ENCODE data around the gene EPHA5.

The EPHA5 gene

DNA sequence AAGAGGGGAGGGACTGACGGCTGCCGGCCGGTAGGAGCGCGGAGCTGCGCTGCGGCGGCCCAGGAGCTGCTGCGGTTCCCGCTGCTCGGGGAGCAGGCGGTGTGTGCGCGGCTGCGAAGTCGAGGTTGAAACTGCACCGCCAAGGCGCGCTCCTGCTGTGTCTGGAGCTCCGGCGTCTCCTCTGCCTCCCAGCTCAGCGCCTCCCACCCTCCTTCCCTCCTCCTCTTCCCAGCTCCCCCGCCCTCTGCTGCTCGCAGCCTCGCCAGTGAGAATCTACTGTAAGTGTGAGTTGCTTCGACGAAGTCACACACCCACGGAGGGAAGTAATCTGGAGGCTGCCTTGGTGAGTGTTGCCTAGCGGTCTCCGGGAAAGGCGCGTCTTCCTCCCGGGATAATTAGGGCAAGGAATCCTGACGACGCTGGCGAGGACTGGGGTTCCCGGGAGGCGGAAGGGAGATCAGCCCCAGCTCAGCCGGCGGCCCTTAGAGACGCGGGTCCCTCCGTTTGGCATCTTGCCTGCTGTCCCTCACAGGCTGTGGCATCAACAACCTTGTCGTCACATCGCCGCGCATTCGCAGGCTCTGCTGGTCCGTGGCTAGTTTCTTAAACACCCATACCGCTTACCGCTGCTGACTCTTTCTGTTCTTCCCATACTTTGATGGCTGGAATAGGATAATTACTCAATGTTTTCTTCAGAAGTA is at the start of gene EPHA5:
EPHA5 (minus strand) TSS at position 159 of the 701 bp plus-strand sequence. CDS start 747 bp downstream, outside the sequence.
- FAIRE-seq = no peak

DNA sequence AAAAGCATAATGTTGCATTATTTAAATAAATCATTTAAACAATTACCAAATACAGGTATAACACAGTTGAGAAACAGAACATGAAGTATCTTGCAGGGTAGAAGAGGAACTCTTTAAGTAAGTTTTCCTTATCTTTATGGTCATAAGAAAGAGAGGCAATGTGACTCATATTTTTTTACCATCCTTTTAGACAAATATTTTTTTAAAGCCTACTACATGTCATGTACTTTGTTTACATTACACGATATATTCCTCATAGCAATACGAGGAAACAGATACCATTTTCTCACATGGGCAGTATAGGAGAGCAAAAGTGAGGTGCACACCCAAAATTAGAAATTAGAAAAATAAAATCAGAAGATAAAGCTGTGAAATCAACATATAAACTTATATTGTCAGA is 49.3 kb upstream of the EPHA5 start:
- FAIRE-seq = no peak

DNA sequence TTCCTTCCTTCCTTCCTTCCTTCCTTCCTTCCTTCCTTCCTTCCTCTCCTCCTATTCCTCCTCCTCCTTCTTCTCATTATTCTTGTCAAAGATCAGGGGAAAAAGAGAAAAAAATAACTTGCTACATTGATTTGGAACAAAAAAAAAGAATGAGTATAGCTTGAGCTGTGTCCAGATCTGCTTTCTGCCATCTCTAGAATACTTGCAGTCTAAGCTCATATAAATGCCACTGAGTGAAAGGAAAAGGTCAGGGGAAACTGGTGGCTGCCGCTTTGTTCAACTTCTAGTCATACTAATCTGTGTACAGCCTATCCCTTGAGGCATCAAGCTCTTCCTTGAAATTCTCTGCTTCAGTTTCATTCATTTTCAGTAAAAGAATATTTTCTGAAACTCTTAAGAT is 28.3 kb upstream of the EPHA5 start:
- no peak for FAIRE-seq

DNA sequence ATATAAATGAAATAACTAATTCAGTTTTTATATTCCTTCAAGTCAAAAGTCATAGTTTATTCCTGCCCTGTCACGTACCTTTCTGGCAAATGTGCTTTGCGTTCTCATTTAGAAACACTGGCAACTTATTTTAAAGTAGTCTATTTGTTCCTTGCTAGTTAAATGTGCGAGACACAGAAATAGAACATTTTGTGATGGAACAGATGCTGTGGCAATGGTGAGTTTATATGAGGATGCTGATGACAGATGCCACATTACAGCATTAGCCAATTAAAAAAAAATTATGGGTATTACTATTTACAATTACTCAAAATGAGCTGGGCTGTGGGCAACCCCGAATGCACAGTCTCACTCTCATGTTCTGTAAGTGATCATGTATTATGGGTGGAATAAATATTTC is 26.1 kb upstream of the EPHA5 start:
- no peak for FAIRE-seq

DNA sequence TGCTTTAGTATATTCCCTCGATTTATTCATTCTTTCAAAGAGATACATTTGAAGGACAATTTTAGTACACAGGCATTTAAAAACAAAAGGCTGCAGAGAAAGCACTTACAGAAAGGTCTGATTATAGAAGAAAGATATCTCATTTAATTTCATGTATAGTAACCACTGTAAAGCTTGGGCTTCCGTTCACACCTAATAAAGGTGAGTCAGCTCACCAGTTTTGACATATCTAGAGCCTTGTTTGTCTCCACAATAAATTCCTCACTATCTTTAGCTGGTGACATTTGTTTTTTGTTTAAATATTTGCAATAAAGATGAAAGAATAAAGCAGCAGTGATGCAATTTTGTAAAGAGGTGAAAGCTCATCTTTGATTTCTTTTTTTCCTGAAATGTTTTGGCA is 1.1 kb upstream of the EPHA5 start:
- FAIRE-seq = no peak

DNA sequence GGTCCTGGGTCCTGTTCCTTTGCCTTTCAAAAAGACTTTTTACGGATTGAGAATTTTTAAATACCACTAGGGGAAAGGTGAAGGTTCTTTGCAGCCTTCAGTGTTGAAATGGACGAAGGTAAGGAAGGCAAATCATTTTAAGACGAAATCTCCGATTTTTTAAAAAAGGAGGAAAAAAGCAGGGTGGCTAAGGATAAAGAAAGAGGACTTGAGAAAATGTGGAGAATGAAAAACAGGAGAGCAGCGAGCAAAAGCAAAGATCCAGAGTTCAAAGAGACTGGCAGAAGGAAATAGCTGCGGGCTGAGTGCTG is 314 bp downstream of the EPHA5 start:
- no peak for FAIRE-seq

DNA sequence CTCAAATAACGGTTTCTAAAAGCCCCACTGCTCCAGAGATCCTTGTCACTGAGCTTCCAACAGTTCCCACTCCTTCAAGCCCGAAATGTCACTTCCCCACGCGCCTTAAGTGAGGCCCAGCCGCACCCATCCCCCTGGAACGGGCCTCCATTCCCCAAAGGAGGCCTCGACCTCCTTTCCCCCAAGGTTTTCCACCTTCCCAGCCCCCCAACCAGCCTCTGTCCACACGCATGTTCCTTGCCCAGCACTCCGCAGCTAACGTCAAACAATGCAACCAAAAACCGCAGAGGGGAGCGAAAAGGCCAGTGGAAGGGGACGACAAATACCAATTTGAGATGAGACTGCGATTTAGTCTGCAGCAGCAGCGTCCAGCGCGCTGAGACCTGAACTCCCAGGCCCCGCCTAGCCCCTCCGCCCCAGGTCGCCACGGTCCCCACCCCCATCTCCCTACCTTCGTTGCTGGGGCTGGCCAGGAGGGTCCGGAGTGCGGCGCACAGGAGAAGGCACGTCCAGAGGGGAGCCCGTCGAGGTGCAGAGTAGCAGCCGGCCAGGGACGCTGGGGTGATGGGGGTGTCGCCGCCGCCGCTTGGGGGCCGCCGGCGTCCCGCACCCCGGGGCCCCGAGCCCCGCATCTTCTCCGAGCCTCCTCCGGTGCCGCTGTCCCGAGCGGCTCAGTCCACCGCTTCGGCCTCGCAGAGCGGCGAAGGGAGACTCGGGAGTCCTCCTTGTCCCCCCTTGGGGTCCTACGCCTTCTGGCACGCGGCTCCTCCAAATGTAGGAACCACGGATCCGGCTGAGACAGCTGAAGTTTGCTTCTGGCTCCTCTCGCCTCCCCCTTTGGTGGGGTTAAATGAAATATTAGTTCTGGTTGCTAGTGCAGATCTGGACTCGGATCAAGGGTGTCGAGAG is 924 bp downstream of the EPHA5 start:
- no peak for FAIRE-seq

DNA sequence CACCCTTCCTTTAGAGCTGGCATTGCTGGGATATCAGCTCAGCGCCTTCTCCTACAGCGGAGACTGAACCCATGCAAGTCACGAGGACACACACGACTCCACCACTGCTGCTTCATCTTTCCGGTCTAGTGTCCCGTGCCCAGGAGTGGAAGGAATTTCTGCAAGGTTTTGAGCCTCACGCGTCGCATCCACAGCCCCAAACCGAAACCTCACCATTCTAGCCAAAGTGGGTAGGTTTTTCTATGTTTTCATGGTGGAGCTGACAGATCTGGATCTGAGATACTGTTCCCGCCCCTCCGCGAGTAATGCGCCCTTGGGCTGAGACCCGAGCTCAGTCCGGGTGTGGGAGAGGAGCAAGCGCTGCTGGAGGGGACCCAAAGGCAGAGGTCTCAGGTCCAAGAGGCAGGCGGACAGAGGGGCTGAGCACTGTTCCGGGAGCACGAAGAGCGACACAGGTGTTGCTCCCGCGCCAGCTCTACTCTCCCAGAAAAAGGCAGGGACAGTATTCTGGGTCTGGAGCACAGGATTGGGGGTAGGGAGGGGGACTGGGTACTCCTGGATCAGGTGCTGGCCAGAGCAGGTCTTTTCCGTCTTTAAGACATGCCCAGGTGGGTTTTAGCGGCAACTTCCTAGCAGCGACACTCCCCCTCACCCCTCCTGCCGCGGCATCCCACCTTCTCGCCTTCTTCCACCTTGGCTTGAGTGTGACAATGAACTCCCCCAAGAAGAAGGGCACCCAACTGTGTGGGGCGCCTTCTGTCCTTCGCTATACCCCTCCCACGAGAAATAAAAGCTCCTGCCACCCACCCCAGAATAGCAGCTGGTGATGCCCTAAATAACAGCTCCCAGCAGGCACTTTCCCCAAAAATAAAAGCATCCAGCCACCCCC is 1.8 kb downstream of the EPHA5 start:
- FAIRE-seq = no peak

DNA sequence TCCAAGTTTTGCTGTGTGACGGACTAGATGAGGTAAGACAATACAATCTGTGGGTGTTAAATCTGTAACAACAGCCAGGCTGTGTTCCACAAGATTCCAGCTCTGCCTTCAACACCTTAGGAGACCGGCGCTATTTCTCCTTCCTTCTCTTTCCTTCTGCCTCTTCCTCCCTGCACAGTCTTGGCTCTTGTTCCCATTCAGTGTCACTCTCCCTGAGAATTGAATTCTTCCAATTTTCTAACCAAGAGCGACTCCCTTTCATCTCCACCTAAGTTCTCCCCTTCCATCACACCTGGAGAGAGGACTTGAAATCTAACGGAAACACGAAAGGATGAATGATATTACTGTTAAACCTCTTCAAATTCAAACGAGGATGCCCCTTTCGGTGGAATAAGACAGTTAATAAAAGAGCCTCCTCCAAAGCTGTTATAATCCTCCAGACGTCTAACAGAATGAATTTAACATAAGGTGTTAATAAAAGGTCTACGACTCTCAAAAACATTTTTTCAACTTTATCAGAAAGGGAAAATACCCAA is 2.7 kb downstream of the EPHA5 start:
- FAIRE-seq = no peak

DNA sequence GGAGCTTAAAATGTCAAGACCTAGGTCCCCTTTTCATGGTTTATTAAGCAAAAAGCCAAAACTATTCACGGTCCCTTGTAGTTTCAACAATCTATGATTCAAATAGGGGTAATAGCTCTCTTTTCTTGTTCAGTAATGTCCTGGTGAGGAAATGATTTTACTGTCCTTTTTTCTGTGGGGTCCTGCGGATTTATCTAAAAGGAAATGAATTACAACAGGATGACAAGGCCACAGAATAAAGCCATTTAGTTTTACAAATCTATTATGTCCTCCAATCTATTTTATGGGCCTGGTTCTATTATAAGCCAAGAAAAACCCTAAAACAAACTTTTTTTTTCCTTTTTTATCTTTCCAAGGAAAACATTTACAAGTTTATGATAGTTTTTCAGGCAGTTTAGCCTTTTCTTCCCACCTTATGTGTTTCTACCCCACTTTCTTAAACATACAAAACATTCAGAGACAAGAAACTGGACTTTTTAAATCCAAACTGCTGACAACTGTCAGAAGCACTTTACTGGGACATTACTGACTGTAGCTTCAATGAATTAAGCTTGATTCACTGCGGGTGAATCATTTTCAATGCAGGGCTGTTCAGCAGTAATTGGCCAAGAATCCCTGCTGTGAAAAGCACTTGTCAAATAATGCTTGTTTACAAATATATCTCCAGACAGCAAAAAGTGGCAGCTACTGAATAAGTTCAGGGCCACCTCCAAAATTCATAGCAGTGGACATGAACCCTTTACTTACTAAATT is 4.3 kb downstream of the EPHA5 start:
- FAIRE-seq = no peak

DNA sequence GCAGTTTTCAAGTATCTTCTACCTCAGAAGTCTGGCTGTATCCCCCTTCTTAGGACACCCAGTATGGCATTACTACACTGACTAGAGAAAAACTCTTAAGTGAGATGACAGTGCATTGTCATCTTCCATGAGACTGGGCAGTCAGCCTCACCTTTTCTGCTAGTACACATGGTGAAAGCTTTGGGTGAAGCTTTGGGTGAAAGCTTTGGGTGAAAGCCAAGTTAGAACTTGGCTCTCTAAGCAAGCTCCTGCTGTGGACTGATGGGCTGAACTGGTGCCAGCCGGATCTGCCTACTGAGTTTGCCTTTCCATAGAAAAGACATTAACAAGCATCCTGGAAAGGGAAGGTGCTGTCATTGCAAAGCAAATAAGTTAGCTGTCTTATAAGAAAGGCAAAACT is 8.8 kb downstream of the EPHA5 start:
- FAIRE-seq = no peak

DNA sequence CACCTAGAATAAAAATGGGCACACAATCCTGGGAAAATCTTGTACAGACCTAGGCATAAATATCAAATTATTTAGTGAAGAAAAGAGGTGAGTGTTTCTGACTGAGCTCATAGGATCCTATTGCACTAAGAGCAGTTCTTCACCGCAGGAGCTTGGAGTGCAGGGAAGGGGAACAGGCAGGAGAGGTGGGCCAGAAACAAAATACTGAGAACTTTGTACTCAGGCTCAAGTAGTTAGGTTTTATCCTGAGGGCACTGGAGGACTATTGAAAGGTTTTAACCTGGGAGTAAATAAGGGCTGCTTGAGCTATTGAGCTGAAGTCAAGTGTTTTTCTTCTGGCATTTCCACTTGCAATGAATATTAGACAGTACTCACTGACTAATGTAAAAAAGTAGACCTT is 12.2 kb downstream of the EPHA5 start:
- no peak for FAIRE-seq

DNA sequence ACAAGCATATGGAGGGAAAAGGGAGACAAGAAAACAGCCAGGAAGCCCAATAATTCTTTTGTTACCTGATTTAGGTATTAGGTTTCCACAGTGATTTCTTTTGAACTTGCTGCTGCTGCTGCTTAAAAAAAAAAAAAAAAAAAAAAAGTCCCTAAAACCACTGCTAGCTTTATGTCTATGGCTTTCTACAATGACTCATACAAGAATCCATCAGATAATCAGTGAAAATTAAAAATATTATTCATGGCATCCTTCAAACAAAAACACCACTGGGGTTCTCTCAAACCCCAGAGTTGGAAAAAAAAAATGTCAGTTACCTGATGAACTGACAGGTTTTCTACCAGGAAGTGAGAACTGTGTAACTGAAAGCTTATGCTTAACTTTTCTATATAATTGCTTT is 14.3 kb downstream of the EPHA5 start:
- FAIRE-seq = no peak

DNA sequence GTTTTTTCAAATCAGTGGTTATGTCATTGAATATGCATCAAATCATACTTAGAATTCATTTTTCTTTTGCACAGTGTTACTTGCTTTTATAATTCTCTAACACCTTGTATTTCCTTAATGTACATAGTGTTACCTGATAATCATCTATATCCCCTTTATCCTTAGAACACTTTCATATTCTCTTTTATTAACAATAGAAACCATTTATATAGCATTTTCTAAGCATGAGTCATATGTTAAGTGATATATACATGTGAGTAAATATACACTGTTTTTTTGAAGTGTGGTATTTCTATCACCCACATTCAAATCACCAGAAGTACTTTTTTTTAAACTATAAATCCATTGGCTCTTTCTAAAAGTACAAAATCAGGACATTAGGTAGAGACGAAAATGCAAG is 15.3 kb downstream of the EPHA5 start:
- no peak for FAIRE-seq

DNA sequence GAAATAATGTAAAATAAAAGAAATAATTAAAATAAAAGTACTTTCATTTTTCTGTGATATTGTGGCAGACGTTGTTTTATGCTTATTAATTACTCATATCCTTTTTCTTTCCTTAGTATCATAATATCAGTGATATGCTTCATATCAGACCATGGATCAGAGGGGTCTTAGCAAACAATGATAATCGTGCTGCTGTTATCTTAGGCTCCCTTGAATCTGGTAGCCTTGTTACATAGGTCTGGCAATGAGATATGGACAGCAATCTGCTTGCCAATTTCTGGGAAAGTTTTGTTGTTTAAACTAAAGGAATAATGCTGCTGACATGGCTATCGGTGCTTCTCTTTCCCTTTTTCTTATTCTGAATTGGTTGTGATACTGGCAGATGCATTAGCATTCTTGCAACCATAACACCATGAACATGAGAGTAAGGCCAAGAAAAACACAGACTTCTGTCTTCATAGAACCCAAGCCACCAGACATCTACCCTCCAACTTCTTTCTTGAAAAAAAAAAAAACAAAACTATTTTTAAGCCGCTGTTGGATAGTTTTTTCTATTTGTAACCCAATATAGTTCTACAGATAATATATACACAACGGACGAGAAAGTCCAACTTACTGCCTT is 16.4 kb downstream of the EPHA5 start:
- FAIRE-seq = no peak

DNA sequence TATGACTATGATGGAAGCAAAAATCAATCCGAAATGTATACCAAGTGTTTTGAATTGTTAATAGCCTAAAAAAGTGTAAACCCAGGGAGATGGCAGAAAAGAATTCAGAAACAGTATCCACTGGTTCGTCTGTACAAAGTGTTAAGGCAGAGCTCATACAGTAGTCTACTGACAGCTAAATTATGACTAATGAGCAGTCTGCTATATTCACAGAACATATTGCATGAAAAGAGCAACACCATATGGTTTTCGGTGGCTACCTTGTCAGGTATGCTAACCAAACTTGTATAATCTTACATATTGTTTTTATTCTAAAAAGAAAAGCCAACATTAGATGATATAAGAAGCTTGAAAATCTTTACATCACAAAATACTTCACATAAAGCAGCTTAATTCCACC is 18.5 kb downstream of the EPHA5 start:
- no peak for FAIRE-seq

DNA sequence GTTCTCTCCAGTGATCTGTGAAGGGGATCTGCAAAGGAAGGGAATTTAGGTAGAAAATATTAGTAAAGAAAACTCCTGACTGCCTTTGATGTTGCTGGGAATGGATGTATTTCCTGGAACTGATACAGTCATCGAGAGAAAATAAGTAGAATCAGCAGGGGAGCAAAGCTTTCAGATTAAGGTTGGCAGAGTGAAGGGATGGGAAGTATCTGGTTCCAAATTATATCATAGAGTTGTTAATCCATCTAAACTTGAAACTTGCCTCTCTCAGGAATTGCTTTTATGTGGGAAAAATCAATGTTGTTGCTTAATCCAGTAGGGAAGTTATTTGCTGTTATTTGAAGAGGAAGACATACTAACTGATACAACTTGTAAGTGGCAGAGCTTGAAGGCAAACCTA is 19.3 kb downstream of the EPHA5 start:
- no peak for FAIRE-seq

DNA sequence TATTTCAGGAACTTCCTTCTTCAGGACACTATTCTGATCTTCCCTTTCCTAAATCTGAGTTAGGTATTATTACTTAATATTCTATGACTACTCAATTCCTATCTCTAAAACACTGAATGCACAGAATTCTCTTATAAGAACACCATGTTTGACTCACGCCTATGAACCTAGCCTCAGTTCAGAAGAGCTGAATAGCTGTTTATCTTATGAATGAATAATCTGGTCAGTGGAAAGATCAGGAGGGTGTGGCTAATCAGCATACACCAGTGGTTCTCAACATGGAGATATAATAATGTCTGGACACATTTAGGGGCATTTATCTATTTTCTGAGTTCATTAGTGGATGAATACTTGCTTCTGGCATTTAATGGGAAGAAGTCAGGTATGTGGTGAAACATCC is 24.2 kb downstream of the EPHA5 start:
- FAIRE-seq = no peak

DNA sequence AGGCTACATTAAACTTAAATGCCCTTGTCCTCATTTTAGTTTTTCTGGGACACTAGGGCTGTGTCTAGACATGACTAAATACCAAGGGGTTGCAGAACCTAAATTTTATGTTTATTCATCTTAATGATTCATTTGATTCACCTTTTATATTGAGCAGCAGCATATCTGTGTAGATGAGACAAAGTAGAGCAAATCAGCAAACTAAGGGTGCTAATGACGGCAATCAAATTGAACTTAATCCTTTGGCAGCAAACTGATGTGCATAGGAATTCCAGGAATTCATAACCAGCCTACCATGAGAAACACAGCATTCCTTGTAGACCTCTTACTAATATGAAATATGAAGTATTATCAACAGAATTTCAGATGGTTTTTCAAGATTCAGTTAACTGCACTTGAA is 25.1 kb downstream of the EPHA5 start:
- FAIRE-seq = no peak

DNA sequence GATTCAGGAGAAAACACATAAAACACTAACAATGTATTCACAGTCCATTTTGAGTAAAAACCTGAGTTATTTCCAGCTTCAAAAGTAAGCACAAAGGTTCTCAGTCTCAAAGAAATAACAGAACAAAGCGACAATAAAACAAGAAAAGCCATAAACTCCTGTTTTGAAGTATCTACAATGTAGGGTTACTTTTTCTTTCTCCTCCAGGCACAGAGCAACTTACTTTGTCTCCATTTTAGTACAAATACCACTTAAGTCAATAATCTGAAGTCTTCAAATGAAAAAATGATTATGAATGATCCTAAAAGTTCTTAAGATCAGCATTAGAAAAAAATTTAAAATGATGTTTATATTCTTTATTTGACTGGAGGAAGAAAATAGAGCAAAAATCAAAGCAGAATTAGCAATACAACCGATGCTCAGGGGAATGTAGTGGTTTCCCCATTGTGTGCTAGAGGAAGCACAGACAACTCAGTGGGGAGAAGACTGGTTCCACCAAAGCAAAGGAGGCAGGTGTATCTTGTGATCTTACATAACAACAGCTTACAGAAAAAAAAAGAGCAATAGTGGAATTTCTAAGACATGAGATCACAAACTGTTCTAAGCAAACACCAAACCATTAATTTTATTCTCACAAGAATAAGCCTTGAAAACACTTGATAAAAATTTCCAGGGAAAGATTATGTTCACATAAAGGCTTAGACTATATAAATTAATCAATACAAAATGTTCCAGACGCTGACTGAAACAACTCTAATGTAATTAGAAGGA is 35.1 kb downstream of the EPHA5 start:
- no peak for FAIRE-seq

DNA sequence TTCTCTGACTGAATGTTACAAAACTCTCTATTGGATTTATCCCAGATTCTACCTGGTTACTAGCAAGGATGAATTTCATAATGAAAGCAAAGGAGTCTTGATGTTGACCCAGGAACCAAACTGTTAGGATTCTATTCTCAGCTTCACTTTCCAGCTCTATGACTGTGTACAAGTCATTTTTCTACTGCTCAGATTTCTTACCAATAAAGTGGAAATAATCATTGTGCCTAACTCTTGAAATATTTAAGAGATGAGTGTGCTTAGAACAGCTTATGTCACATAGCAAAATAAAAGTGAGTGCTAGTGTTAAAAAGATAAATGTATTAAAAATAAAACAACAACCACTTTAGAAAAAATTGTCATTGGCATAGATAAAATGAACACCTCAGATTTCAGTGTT is 45.6 kb downstream of the EPHA5 start:
- FAIRE-seq = no peak

Measured in colon (tissue), 2 donors.